Measurements from ENCODE around the gene MED10. TPM values are rescaled to one million over a fixed set of nuclear protein-coding genes. Genes with fewer than 3 reads are reported as not detected.

MED10 gene
- total and polyA plus RNA-seq, 12 donors = 9.5 to 38.2 (median 25.7) TPM

DNA sequence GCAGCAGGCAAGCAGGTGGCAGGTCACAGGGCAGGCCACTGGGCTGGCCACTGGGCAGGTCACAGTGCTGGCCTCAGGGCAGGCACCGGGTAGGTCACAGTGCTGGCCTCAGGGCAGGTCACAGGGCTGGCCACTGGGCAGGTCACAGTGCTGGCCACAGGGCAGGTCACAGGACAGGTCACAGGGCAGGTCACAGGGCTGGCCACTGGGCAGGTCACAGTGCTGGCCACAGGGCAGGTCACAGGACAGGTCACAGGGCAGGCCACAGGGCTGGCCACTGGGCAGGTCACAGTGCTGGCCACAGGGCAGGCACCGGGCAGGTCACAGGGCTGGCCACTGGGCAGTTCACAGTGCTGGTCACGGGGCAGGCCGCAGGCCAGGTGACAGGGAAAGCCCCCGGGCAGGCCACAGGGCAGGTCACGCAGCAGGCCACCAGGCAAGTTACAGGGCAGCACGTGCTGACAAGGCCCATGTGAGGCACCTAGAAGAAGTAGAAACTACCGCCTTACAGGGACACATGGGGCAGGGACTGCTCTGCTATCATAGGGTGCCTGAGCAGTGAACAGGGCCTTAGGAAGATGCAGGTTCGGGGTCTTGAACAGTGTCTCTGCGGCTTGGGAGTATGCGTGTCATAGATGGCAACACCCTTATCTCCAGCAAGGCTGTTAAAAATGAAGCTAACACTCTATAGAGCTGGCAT, 18.6 kb upstream of the MED10 start:
- no peak for TF ChIP-seq POLR2A (IDR thresholded peaks at IDR 0.05)
- TF ChIP-seq CTCF (IDR thresholded peaks at IDR 0.05) = no peak
- H3K9me3 ChIP-seq (replicated peaks in 1 of 3) = no peaks in the 10 kb centered on the region
- no peak overlapping the region for H3K4me3 ChIP-seq
- no peaks in the 10 kb centered on the region for H3K27me3 ChIP-seq
- 89 to 94% (median 92%) methylated on average over 9 to 11 of the region's 11 CpGs for WGBS, 4 donors
- no peaks in the 10 kb centered on the region for H3K36me3 ChIP-seq (replicated peaks in 1 of 2)
- no peak for DNase-seq
- H3K4me1 ChIP-seq (replicated peaks in 1 of 2) = no peaks in the 10 kb centered on the region
- intact Hi-C loops (cut with DNase I) = no loop called here
- no peak overlapping the region for H3K27ac ChIP-seq

DNA sequence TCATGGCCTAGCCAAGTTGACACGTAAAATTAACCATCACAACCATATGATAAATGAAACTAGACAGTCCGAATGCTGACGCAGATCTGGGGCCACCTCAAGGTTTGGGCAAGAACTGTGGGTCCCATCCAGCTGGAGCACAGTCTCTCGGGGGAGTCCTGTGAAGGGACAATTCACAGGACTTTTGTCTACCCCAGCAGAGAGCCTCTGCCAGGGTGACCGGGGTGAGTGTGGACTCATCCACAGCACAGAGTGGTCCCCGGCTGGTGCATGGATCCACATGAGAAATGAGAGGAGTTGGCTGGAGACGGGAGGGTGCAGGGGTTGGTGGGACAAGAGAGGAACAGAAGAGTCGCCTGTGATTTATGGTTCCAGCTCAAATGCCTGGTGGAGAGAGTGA, 17.7 kb upstream of the MED10 start:
- H3K4me1 ChIP-seq (replicated peaks in 1 of 2) = no peaks in the 10 kb centered on the region
- no peaks in the 10 kb centered on the region for H3K27me3 ChIP-seq
- TF ChIP-seq POLR2A (IDR thresholded peaks at IDR 0.05) = no peak
- TF ChIP-seq CTCF (IDR thresholded peaks at IDR 0.05) = no peak
- no peak for DNase-seq
- intact Hi-C loops (cut with DNase I) = no loop called here
- no peaks in the 10 kb centered on the region for H3K36me3 ChIP-seq (replicated peaks in 1 of 2)
- no peak overlapping the region for H3K4me3 ChIP-seq
- 83 to 93% (median 85%) methylated on average over 8 of the region's 8 CpGs for WGBS, 4 donors
- H3K27ac ChIP-seq = no peak overlapping the region
- H3K9me3 ChIP-seq (replicated peaks in 1 of 3) = no peaks in the 10 kb centered on the region

- 80 to 91% (median 84%) methylated on average over 3 of the region's 3 CpGs for WGBS, 4 donors
- Histone ChIP-seq H3K9me3 (replicated peaks in 1 of 3) (no peaks in the 10 kb centered on the region), H3K4me1 (replicated peaks in 1 of 2) (no peaks in the 10 kb centered on the region), H3K4me3 (no peak overlapping the region), H3K27me3 (no peaks in the 10 kb centered on the region), H3K36me3 (replicated peaks in 1 of 2) (no peaks in the 10 kb centered on the region), H3K27ac (no peak overlapping the region)
- no peak for TF ChIP-seq POLR2A (IDR thresholded peaks at IDR 0.05)
- TF ChIP-seq CTCF (IDR thresholded peaks at IDR 0.05) = no peak
- intact Hi-C loops (cut with DNase I) = no loop called here
- no peak for DNase-seq
Measured at GRCh38 chr5:6395621-6396020, 17.3 kb upstream of the MED10 start.

GRCh38 chr5:6395102-6395445, 16.7 kb upstream of the MED10 start:
- DNase-seq = no peak
- no peaks in the 10 kb centered on the region for H3K27me3 ChIP-seq
- WGBS, 4 donors = 64 to 83% (median 75%) methylated on average over 2 to 7 of the region's 7 CpGs
- TF ChIP-seq POLR2A (IDR thresholded peaks at IDR 0.05) = no peak
- TF ChIP-seq CTCF (IDR thresholded peaks at IDR 0.05) = no peak
- H3K27ac ChIP-seq = no peak overlapping the region
- H3K9me3 ChIP-seq (replicated peaks in 1 of 3) = no peaks in the 10 kb centered on the region
- no peaks in the 10 kb centered on the region for H3K4me1 ChIP-seq (replicated peaks in 1 of 2)
- H3K36me3 ChIP-seq (replicated peaks in 1 of 2) = no peaks in the 10 kb centered on the region
- no peak overlapping the region for H3K4me3 ChIP-seq
- intact Hi-C loops (cut with DNase I) = no loop called here
